SIG-M5 (cell line): ENCODE measurements around the gene SUOX.
"Not testable (repeated sequence)": the region's sequence is repeated elsewhere in the genome, so short reads cannot be mapped to it uniquely, and the experiment has no call there.

Experiments
- DNase-seq: peaks from one replicate; lab custom pipeline; 2025; lab: John Stamatoyannopoulos, UW

SUOX gene

GRCh38 chr12:56020423-56021184 lies 23.5 kb downstream of the SUOX start, which contains the start of gene IKZF4:
Gene IKZF4, plus strand, starts transcription at chr12:56021043. Its CDS starts 451 bp downstream, at chr12:56021494.
- no peak for DNase-seq

- DNase-seq = no peak
Measured at GRCh38 chr12:56021889-56022497, 24.9 kb downstream of the SUOX start.

- no peak for DNase-seq
Measured at GRCh38 chr12:56028511-56029165, 31.6 kb downstream of the SUOX start.

GRCh38 chr12:56029166-56029519 lies 32.1 kb downstream of the SUOX start:
- DNase-seq = no peak

GRCh38 chr12:56029666-56030293 lies 32.7 kb downstream of the SUOX start:
- DNase-seq = peak; percentile 5

GRCh38 chr12:56031987-56032386 lies 34.9 kb downstream of the SUOX start:
- no peak for DNase-seq

- DNase-seq = no peak
Measured at GRCh38 chr12:56034586-56035332, 37.7 kb downstream of the SUOX start.

- DNase-seq = no peak
Measured at GRCh38 chr12:56037161-56037560, 40.1 kb downstream of the SUOX start.

- DNase-seq = no peak
Measured at GRCh38 chr12:56038022-56038655, 41.1 kb downstream of the SUOX start.

GRCh38 chr12:56040151-56040550 lies 43.1 kb downstream of the SUOX start:
- DNase-seq = no peak

- DNase-seq = no peak
Measured at GRCh38 chr12:56040963-56041551, 44.0 kb downstream of the SUOX start.

GRCh38 chr12:56041552-56042429 lies 44.7 kb downstream of the SUOX start, which contains the start of gene RPS26:
Gene RPS26, plus strand, starts transcription at chr12:56041918. Its CDS starts 249 bp downstream, at chr12:56042167.
- DNase-seq = peak; percentile 97

- DNase-seq = not testable (repeated sequence)
Measured at GRCh38 chr12:56042430-56042813, 45.3 kb downstream of the SUOX start.

- DNase-seq = no peak
Measured at GRCh38 chr12:56042843-56043242, 45.8 kb downstream of the SUOX start.

- no peak for DNase-seq
Measured at GRCh38 chr12:56046027-56046780, 49.1 kb downstream of the SUOX start.

- DNase-seq = no peak
Measured at GRCh38 chr12:56053407-56053893, 56.4 kb downstream of the SUOX start.
